PC-3 (cell line): ENCODE results near the gene ZNF785.

Experiments
- CTCF ChIP-seq: fragments of 300-600 bp; sonication (generic); conservative IDR thresholded peaks from 2 replicates; pipeline ENCODE4 v1.5.1; 2017; ENCODE audit warnings: antibody characterized with exemption, low read depth, mild to moderate bottlenecking, low read length
- EZH2 ChIP-seq: fragments of 300-600 bp; sonication (generic); IDR thresholded peaks from one replicate; pipeline ENCODE4 v1.6.1; 2017; ENCODE audit warnings: antibody characterized with exemption, mild to moderate bottlenecking, low read length; ENCODE audit not compliant: unreplicated experiment
- EZH2phosphoT487 ChIP-seq: fragments of 300-600 bp; sonication (generic); IDR thresholded peaks from 2 replicates; pipeline ENCODE4 v1.6.1; 2018; ENCODE audit warnings: mild to moderate bottlenecking, antibody characterized with exemption, low read length, borderline replicate concordance

- TF ChIP-seq EZH2phosphoT487 (no peak), CTCF (no peak), EZH2 (no peak)
Observed at GRCh38 chr16:30554557-30555314, 30.8 kb downstream of the ZNF785 start.
